A673 (cell line): Measurements from ENCODE around the gene CTSH. TPM values are rescaled to one million over a fixed set of nuclear protein-coding genes. Genes with fewer than 3 reads are reported as not detected.
A peak's percentile ranks its signal among the peaks of the same experiment; 100 is the strongest.
"Not testable (repeated sequence)": the region's sequence is repeated elsewhere in the genome, so short reads cannot be mapped to it uniquely, and the experiment has no call there.

Source experiments
- BruUV-seq: library from RNA; stranded (reverse); fragments of 400-500 nt; replicated peaks from 2 replicates; lab custom pipeline; 2021; lab: Mats Ljungman, UMichigan
- CTCF ChIA-PET: fragments of 300-600 bp; sonication (Branson Sonifier 250); formaldehyde crosslinking; loops from one replicate; lab custom pipeline; 2022; ENCODE audit warnings: antibody characterized with exemption; lab: Charles Lee
- POLR2A ChIA-PET: fragments of 300-600 bp; sonication (Branson Sonifier 250); formaldehyde crosslinking; loops from one replicate; lab custom pipeline; 2022; ENCODE audit warnings: antibody characterized with exemption; ENCODE audit not compliant: low non-redundant PET; lab: Charles Lee
- DNase-seq: peaks from one replicate; pipeline ENCODE4 v3.0.0-alpha.2; 2015; ENCODE audit warnings: low spot score
- H3K27ac ChIP-seq: fragments of 200-600 bp; sonication (generic); 2 replicates; pipeline ENCODE4 v1.5.1; 2016; ENCODE audit warnings: mixed run types, low read depth, mild to moderate bottlenecking, mixed read lengths, antibody characterized with exemption, low read length; ENCODE audit not compliant: poor library complexity, severe bottlenecking
- H3K27me3 ChIP-seq: fragments of 200-600 bp; sonication (generic); replicated peaks from 2 replicates; pipeline ENCODE4 v1.6.1; 2017; ENCODE audit warnings: mixed run types, low read depth, mild to moderate bottlenecking, mixed read lengths, antibody characterized with exemption, low read length; ENCODE audit not compliant: insufficient read depth, poor library complexity
- H3K36me3 ChIP-seq: fragments of 200-600 bp; sonication (generic); 2 replicates; pipeline ENCODE4 v1.6.1; 2016; ENCODE audit warnings: mixed run types, mild to moderate bottlenecking, mixed read lengths, antibody characterized with exemption, low read length; ENCODE audit not compliant: insufficient read depth, poor library complexity, severe bottlenecking
- H3K4me1 ChIP-seq: fragments of 200-600 bp; sonication (generic); 2 replicates; pipeline ENCODE4 v1.6.1; 2017; ENCODE audit warnings: mixed run types, mild to moderate bottlenecking, mixed read lengths, antibody characterized with exemption, low read length; ENCODE audit not compliant: insufficient read depth, poor library complexity, severe bottlenecking
- H3K4me3 ChIP-seq: fragments of 200-600 bp; sonication (generic); 2 replicates; pipeline ENCODE4 v1.5.1; 2016; ENCODE audit warnings: low read depth, mixed run types, mild to moderate bottlenecking, mixed read lengths, low read length; ENCODE audit not compliant: poor library complexity, severe bottlenecking
- H3K9me3 ChIP-seq: fragments of 200-600 bp; sonication (generic); 2 replicates; pipeline ENCODE4 v1.6.1; 2016; ENCODE audit warnings: mixed run types, low read depth, mild to moderate bottlenecking, mixed read lengths, antibody characterized with exemption, low read length; ENCODE audit not compliant: poor library complexity, severe bottlenecking
- EZH2 ChIP-seq: fragments of 200-600 bp; sonication (generic); IDR thresholded peaks from 2 replicates; pipeline ENCODE4 v1.6.1; 2017; ENCODE audit warnings: borderline replicate concordance, low read depth, mild to moderate bottlenecking, mixed read lengths, antibody characterized with exemption, low read length; ENCODE audit not compliant: poor library complexity, severe bottlenecking
- intact Hi-C: fragments of 100-400 bp; cut with micrococcal nuclease; formaldehyde crosslinking; loops from one replicate; pipeline ENCODE4 v1.10.0; 2022; ENCODE audit not compliant: unreplicated experiment
- total RNA-seq: library from RNA; stranded (reverse); gene quantifications from 2 replicates; pipeline ENCODE4 v1.2.3, GENCODE V29; 2021
- TF ChIP-seq, protein P1 (sequence below): fragments of 300-800, 200-600 bp; sonication (generic); conservative IDR thresholded peaks from 2 replicates; pipeline ENCODE4 v1.5.1; 2017; ENCODE audit warnings: low read depth, mild to moderate bottlenecking, antibody characterized with exemption, low read length, moderate library complexity, mixed read lengths

CTSH gene
- total RNA-seq, 1 experiment from 2014 or later: 2.2 TPM

DNA sequence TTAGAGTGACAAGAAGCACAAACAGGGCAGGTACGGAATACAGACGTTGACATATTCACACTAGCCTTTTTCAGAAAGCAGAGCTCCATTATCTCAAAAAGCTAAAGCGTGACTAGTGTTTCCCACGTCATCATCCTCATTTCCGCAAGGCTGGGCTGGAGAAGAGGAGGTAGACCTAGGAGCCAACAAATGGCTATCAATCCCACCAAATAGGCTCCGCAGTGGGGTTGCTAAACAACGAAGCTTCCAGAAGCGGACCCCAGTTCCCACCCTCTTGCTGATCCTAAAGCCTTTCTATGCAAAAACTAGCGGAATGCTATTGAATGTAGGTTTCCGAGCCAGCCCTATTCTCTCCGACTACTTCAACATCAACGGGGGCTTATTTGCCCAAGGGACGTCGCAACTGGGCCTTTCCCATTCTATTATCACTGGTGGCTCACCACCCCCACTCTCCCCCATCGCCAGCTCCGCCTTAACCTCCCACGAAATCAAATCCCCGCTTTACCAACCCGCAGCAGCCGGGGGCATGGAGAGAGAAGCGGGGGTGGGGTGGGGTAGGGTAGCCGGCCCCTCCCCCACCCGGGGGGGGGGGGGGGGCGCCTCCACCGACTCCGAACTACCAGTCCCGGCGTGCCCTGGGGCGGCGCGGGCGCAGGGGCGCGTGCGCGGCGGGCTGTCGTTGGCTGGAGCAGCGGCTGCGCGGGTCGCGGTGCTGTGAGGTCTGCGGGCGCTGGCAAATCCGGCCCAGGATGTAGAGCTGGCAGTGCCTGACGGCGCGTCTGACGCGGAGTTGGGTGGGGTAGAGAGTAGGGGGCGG, 72.5 kb downstream of the CTSH start, which contains the start of gene MORF4L1:
TSS of gene MORF4L1 (plus strand) at position 736 of the 817 bp plus-strand sequence. CDS start 128 bp downstream, outside the sequence.
- TSS peak; percentile 88 for BruUV-seq

DNA sequence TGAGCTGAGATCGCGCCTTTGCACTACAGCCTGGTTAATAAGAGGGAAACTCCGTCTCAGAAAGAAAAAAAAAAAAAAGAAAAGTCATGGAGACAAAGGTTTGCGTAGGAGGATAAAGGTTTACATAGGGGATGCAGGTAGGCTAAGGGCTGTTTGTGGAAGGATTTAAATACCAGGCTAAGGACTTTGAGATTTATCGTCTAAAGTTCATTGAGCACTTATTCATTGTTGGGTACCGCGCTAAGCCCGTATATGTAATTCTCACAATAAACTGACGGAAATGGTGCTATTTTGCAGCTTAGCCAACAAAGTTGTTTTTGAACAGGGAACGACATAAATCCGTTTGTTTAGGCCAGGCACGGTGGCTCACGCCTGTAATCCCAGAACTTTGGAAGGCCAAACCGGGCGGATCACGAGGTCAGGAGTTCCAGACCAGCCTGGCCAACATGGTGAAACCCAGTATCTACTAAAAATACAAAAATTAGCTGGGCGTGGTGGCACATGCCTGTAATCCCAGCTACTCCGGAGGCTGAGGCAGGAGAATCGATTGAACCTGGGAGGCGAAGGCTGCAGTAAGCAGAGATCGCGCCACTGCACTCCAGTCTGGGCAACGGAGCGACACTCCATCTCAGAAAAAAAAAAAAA, 73.2 kb downstream of the CTSH start:
- Histone ChIP-seq H3K27ac (peak overlapping the region; percentile 81), H3K4me1 (peaks cover 16% of the 10 kb centered on the region)
- intact Hi-C loops: loop anchor here (5.0 kb wide), 1 partner anchor 1191 kb away; no protein-coding TSS in a partner anchor
- POLR2A ChIA-PET, H3K4me3 ChIP-seq, H3K36me3 ChIP-seq, BruUV-seq, DNase-seq, CTCF ChIA-PET, H3K27me3 ChIP-seq, H3K9me3 ChIP-seq: not testable (repeated sequence)

More for the DNA sequence above, 72.5 kb downstream of the CTSH start, which contains the start of gene MORF4L1:
- Histone ChIP-seq H3K27me3 (no peaks in the 10 kb centered on the region), H3K4me1 (peaks cover 22% of the 10 kb centered on the region), H3K36me3 (no peaks in the 10 kb centered on the region), H3K4me3 (peak within 1 kb of the TSS; percentile 78), H3K9me3 (no peaks in the 10 kb centered on the region), H3K27ac (peak within 1 kb of the TSS; percentile 100)
- peak; percentile 97 for DNase-seq
- CTCF ChIA-PET: interaction anchor here (0.6 kb wide), 1 partner anchor 42 kb away, joined by 7 read pairs; no protein-coding TSS in a partner anchor
- TF ChIP-seq EZH2: no peak
- TF ChIP-seq, protein P1, sequence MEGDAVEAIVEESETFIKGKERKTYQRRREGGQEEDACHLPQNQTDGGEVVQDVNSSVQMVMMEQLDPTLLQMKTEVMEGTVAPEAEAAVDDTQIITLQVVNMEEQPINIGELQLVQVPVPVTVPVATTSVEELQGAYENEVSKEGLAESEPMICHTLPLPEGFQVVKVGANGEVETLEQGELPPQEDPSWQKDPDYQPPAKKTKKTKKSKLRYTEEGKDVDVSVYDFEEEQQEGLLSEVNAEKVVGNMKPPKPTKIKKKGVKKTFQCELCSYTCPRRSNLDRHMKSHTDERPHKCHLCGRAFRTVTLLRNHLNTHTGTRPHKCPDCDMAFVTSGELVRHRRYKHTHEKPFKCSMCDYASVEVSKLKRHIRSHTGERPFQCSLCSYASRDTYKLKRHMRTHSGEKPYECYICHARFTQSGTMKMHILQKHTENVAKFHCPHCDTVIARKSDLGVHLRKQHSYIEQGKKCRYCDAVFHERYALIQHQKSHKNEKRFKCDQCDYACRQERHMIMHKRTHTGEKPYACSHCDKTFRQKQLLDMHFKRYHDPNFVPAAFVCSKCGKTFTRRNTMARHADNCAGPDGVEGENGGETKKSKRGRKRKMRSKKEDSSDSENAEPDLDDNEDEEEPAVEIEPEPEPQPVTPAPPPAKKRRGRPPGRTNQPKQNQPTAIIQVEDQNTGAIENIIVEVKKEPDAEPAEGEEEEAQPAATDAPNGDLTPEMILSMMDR: no peak
- POLR2A ChIA-PET: interaction anchor here (0.7 kb wide), 3 partner anchors 16 to 1667 kb away, joined by 3 to 21 read pairs (median 15); no protein-coding TSS in a partner anchor
- intact Hi-C loops: loop anchor here (5.0 kb wide), 1 partner anchor 1190 kb away; no protein-coding TSS in a partner anchor

Other genes with a start within 250 kb of the CTSH start
- 0.41 and 0.83 TPM in 2 replicates for gene ADAMTS7, start 133.6 kb downstream of the CTSH start, total RNA-seq
- gene MORF4L1, start 72.2 kb downstream of the CTSH start, total RNA-seq: 428 and 451 TPM in 2 replicates
- gene RASGRF1, start 145.7 kb upstream of the CTSH start, total RNA-seq: 0.42 and 0.73 TPM in 2 replicates